Aorta (tissue), 5 donors: ENCODE results near the gene STK36. TPM values are rescaled to one million over a fixed set of nuclear protein-coding genes. Genes with fewer than 3 reads are reported as not detected.
"Not testable (repeated sequence)": the region's sequence is repeated elsewhere in the genome, so short reads cannot be mapped to it uniquely, and the experiment has no call there.

Experiments
- ATAC-seq: fragments of 200-7000 bp; cut with Tn5 transposase; one replicate; pipeline ENCODE4 v1.9.1; 2022; ENCODE audit warnings: moderate library complexity; ENCODE audit not compliant: low FRiP score
- DNase-seq, 2 donors: peaks; one replicate each; pipeline ENCODE4 v3.0.0-alpha.2; 2020
- H3K27ac ChIP-seq, 2 donors: one replicate each; pipeline ENCODE4 v1.5.1; 2013; ENCODE audit warnings: low read length in 2 of 2, mild to moderate bottlenecking in 2 of 2, moderate library complexity in 2 of 2, control low read depth in 1 of 2, inconsistent platforms in 1 of 2, low read depth in 1 of 2
- H3K27me3 ChIP-seq, 2 donors: one replicate each; pipeline ENCODE4 v1.6.1; 2013; ENCODE audit warnings: control low read depth in 1 of 2, low read length in 1 of 2, mild to moderate bottlenecking in 1 of 2, moderate library complexity in 1 of 2; ENCODE audit not compliant: insufficient read depth in 2 of 2, control insufficient read depth in 1 of 2
- H3K36me3 ChIP-seq, 2 donors: one replicate each; pipeline ENCODE4 v1.6.1; 2013; ENCODE audit warnings: control low read depth in 1 of 2, low read length in 1 of 2, mild to moderate bottlenecking in 1 of 2; ENCODE audit not compliant: insufficient read depth in 2 of 2, control insufficient read depth in 1 of 2
- H3K4me1 ChIP-seq, 2 donors: one replicate each; pipeline ENCODE4 v1.6.1; 2013; ENCODE audit warnings: low read length in 2 of 2, control low read depth in 1 of 2, mild to moderate bottlenecking in 1 of 2, moderate library complexity in 1 of 2; ENCODE audit not compliant: insufficient read depth in 2 of 2, control insufficient read depth in 1 of 2
- H3K4me3 ChIP-seq, 2 donors: one replicate each; pipeline ENCODE4 v1.5.1; 2013; ENCODE audit warnings: low read length in 2 of 2, control low read depth in 1 of 2, mild to moderate bottlenecking in 1 of 2
- H3K9me3 ChIP-seq: one replicate; pipeline ENCODE4 v1.6.1; 2013; ENCODE audit warnings: mild to moderate bottlenecking, low read length; ENCODE audit not compliant: control insufficient read depth
- WGBS, 2 donors: extraction: QIAGEN DNeasy Blood & Tissue Kit; methylation state at CpG; one replicate each; pipeline ENCODE4 v1.1.7; 2013; 5-methylcytosine and 5-hydroxymethylcytosine counted together
- intact Hi-C, 2 donors: fragments of 100-400 bp; cut with DNase I; formaldehyde crosslinking; loops; one replicate each; pipeline versions ENCODE4 v1.14.2 to v1.15.0; 2022
- polyA plus RNA-seq, 2 donors: library from polyadenylated mRNA; stranded (reverse); fragments of 200-250 nt; gene quantifications; one replicate each; pipeline ENCODE4 v1.2.3, GENCODE V29; 2013
- total RNA-seq, 2 donors: library from RNA; stranded (reverse); fragmentation: NEBNext Ultra II Directional; extraction: Animal tissue kit (Norgen Biotek cat#: 25700); gene quantifications; one replicate each; pipeline ENCODE4 v1.2.1, GENCODE V29; 2021
- donor health status: healthy with polysubstance abuse.
- donor health status: Bipolar disorder and iron deficiency.
- donor health status: DM: no; HTN: no; CAD: no.
- donor health status: DM: no; HTN: no; CAD: no.
- donor health status: DM: yes; HTN: yes; CAD: no.

Gene STK36
- total and polyA plus RNA-seq, 4 donors: 8.0 to 46.4 (median 33.8) TPM

DNA sequence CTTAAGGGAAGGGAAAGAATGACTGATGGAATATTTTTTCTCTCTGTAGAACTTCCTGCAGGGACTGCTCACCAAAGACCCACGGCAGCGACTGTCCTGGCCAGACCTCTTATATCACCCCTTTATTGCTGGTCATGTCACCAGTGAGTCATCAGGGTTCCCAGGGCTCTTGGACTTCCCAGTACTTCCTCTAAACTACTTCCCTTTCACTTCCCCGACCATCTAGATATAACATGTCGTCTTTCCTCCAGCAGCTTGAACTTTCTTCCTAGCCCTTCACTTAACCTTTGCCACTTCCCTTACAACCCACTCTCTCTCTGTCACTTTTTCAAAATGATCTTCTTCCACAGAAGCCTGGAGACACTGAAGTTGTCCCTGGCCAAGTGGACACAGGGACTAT lies 7.2 kb downstream of the STK36 start:
- ATAC-seq (no peak), DNase-seq (peak in 1 of 2 donors; percentile 59)
- H3K4me1 ChIP-seq: no peaks in the 10 kb centered on the region
- no peak overlapping the region for H3K4me3 ChIP-seq
- WGBS, 2 donors: 80 to 86% methylated on average over 4 of the region's 4 CpGs
- H3K36me3 ChIP-seq: peaks cover 0 to 4% of the 10 kb centered on the region in 2 donors
- intact Hi-C loops: no loop called here
- H3K9me3 ChIP-seq: no peaks in the 10 kb centered on the region
- no peak overlapping the region for H3K27ac ChIP-seq
- H3K27me3 ChIP-seq: no peaks in the 10 kb centered on the region

DNA sequence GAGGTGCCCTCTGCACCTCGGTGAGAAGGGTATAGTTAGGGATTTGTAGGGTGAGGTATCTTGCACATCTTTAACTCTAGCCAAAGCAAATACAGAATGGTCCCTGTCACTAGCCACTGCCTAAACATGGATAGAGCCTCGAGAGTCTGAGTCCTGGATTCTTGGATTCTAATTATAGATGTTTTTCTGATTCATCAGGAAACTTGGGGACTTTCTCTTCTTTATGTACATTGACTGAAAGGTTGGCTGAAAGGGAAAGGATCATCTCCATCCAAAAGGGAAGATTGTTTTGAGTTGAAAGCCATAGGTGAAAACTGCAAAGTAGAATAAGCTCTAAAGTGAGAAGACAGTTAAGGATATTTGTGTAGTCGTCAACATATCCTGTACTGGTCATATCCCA lies 8.2 kb downstream of the STK36 start:
- intact Hi-C loops: no loop called here
- Histone ChIP-seq H3K4me1 (no peaks in the 10 kb centered on the region), H3K36me3 (peaks cover 0 to 5% of the 10 kb centered on the region in 2 donors), H3K27ac (no peak overlapping the region), H3K9me3 (no peaks in the 10 kb centered on the region), H3K4me3 (no peak overlapping the region), H3K27me3 (no peaks in the 10 kb centered on the region)
- DNase-seq (no peak), ATAC-seq (no peak)
- 68 to 70% methylated on average over 3 of the region's 3 CpGs for WGBS, 2 donors

DNA sequence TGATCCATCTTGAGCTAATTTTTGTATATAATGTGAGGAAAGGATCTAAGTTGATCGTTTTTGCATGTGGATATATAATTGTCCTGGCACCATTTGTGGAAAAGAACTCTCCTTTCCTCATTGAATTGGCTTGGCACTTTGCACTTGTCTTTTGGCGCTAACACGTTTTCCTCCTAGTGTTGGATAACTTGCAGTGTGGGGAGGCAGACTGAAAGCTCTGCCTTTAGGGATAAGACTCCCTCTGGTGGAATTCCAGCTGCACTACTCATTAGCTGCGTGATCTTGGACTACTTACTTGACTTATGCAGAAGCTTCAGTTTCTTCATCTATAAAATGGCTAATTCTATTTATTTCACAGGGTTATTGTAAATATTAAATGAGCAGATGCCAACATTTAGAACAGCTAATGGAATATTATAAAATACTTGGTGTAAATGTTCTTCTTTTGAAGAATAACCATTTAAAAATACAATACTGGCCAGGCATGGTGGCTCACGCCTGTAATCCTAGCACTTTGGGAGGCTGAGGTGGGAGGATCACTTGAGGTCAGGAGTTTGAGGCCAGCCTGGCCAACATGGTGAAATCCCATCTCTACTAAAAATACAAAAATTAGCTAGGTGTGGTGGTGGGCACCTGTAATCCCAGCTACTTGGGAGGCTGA lies 15.6 kb downstream of the STK36 start:
- H3K9me3 ChIP-seq, H3K4me3 ChIP-seq, H3K27ac ChIP-seq, intact Hi-C loops, H3K27me3 ChIP-seq, H3K4me1 ChIP-seq, H3K36me3 ChIP-seq: not testable (repeated sequence)
- ATAC-seq: peak; percentile 76
- 18% methylated on average over 5 of the region's 5 CpGs for WGBS, 2 donors
- DNase-seq: peak in 1 of 2 donors; percentile 66

DNA sequence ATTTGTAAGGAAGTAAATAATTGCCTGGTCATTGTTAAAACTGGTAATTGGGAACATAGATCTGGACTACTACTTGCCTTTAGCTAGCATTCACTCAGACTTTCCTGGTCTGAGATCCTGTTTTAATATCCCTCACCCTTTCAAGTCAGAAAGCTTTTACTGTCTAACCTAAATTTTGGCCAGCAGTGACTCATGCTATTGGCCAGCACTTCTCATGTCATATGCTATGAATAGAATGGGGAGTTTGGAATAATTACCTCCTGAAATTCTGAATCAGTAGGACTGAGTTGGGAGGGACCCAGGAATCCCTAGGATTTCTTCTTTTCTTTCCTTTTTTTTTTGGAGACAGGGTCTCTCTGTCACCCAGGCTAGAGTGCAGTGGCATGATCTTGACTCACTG lies 19.3 kb downstream of the STK36 start:
- no peak for DNase-seq
- Histone ChIP-seq H3K9me3 (no peaks in the 10 kb centered on the region), H3K27me3 (no peaks in the 10 kb centered on the region), H3K27ac (peak overlapping the region in 1 of 2 donors; percentile 91), H3K4me3 (no peak overlapping the region), H3K4me1 (no peaks in the 10 kb centered on the region), H3K36me3 (peaks cover 0 to 4% of the 10 kb centered on the region in 2 donors)
- ATAC-seq: no peak
- intact Hi-C loops: no loop called here

DNA sequence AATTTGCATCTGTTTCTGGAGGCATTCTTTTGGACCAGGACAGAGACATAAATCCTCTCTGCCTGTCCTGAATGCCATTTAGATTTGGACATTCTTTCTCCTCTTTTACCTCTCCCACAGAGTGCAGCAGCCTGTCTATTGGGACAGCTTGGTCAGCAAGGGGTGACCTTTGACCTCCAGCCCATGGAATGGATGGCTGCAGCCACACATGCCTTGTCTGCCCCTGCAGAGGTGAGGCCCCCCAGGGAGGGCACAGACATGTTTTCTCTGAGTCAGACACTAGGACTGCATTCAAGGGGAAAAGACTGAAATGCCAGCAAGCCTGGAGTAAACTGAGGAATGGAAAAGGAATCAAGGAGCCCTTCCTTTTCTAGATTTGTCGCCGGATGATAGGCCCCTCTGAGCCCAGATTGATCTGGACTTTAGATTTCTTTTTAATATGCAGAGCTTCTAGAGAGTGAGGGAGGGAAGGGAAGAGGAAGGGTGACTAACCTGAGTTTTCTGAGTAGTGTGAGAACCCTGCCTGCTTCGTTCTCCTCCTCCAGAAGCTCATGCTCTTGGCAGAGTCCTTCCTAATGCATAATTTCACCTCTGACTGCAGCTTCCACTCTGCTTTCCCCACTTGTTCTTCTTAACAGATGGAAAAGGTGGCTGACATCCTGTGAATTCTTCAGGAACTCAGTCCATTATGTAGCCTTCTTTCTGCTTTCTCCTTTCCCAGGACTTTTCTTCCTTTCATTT lies 22.7 kb downstream of the STK36 start:
- WGBS, 2 donors: 78 to 83% methylated on average over 3 of the region's 3 CpGs
- H3K9me3 ChIP-seq: no peaks in the 10 kb centered on the region
- peaks cover 2 to 5% of the 10 kb centered on the region in 2 donors for H3K36me3 ChIP-seq
- no peaks in the 10 kb centered on the region for H3K4me1 ChIP-seq
- intact Hi-C loops: no loop called here
- H3K4me3 ChIP-seq: no peak overlapping the region
- ATAC-seq (no peak), DNase-seq (no peak)
- no peaks in the 10 kb centered on the region for H3K27me3 ChIP-seq
- no peak overlapping the region for H3K27ac ChIP-seq

DNA sequence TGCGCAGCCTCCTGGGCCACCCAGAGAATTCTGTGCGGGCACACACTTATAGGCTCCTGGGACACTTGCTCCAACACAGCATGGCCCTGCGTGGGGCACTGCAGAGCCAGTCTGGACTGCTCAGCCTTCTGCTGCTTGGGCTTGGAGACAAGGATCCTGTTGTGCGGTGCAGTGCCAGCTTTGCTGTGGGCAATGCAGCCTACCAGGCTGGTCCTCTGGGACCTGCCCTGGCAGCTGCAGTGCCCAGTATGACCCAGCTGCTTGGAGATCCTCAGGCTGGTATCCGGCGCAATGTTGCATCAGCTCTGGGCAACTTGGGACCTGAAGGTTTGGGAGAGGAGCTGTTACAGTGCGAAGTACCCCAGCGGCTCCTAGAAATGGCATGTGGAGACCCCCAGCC lies 27.0 kb downstream of the STK36 start:
- no peaks in the 10 kb centered on the region for H3K4me1 ChIP-seq
- DNase-seq (no peak), ATAC-seq (no peak)
- no peak overlapping the region for H3K4me3 ChIP-seq
- 93 to 96% methylated on average over 8 of the region's 8 CpGs for WGBS, 2 donors
- intact Hi-C loops: no loop called here
- no peaks in the 10 kb centered on the region for H3K27me3 ChIP-seq
- peaks cover 0 to 5% of the 10 kb centered on the region in 2 donors for H3K36me3 ChIP-seq
- no peaks in the 10 kb centered on the region for H3K9me3 ChIP-seq
- no peak overlapping the region for H3K27ac ChIP-seq

DNA sequence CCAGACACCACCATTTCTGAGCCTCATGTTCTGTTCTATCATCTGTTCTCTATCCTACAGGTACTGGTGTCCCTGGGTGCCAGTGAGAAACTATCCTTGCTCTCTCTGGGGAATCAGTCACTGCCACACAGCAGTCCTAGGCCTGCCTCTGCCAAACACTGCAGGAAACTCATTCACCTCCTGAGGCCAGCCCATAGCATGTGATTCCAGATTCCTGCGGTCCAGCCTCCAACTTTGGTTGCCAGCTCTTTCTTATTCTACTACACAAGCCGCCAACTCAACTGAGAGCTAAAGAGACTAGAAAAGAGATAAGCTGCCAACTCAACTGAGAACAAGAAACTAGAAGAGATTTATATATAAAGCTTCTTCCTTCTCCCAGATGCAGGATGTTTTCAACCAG lies 29.9 kb downstream of the STK36 start:
- Histone ChIP-seq H3K4me3 (no peak overlapping the region), H3K4me1 (no peaks in the 10 kb centered on the region), H3K27me3 (no peaks in the 10 kb centered on the region), H3K36me3 (peaks cover 0 to 4% of the 10 kb centered on the region in 2 donors), H3K27ac (no peak overlapping the region), H3K9me3 (no peaks in the 10 kb centered on the region)
- ATAC-seq (no peak), DNase-seq (no peak)
- WGBS, 2 donors: 70 to 74% methylated on average over 2 of the region's 2 CpGs
- intact Hi-C loops: no loop called here

DNA sequence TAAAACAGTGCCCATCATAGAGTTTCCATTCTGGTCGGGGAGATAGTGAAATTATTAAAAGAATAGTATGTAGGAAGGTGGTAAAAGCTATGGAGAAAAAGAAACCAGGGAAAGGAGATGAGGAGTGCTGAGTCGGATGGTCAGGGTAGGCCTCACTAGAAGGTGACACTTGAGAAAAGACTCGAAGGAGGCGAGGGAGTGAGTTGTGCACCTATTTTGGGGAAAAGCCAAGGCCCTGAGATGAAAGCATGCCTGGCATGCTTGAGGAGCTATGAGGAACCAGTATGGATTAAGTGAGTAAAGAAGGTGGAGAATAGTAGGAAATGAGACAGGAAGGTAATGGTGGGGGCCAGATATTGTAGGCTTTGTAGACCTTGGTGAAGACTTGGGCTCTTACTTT lies 31.5 kb downstream of the STK36 start:
- no peak overlapping the region for H3K27ac ChIP-seq
- H3K36me3 ChIP-seq: no peaks in the 10 kb centered on the region
- H3K4me1 ChIP-seq: no peaks in the 10 kb centered on the region
- DNase-seq (no peak), ATAC-seq (no peak)
- H3K4me3 ChIP-seq: no peak overlapping the region
- intact Hi-C loops: no loop called here
- WGBS, 2 donors: 87 to 89% methylated on average over 4 of the region's 4 CpGs
- no peaks in the 10 kb centered on the region for H3K27me3 ChIP-seq
- no peaks in the 10 kb centered on the region for H3K9me3 ChIP-seq

DNA sequence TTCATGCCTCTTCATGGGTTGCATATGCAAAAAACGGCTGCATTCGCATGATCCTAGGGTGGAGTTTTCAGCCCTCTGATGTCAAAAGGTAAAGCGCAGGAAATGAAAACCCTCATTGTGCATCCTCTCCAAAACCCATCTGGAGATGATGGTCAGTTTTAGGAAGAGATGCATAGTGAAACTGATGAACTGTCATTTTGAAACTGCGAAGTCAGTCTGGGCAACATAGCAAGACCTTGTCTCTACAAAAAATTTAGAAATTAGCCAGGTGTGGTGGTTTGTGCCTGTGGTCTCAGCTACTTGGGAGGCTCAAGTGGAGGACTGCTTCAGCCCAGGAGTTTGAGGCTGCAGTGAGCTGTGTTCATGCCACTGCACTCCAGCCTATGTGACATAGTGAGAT lies 36.2 kb downstream of the STK36 start:
- H3K27me3 ChIP-seq: no peaks in the 10 kb centered on the region
- no peak for ATAC-seq
- H3K36me3 ChIP-seq: no peaks in the 10 kb centered on the region
- H3K4me1 ChIP-seq: no peaks in the 10 kb centered on the region
- intact Hi-C loops: no loop called here
- no peak overlapping the region for H3K4me3 ChIP-seq
- no peak overlapping the region for H3K27ac ChIP-seq
- no peaks in the 10 kb centered on the region for H3K9me3 ChIP-seq
- WGBS, 2 donors: 92 to 94% methylated on average over 4 of the region's 4 CpGs
- no peak for DNase-seq
